H1 (cell line): Measurements from ENCODE around the gene WDR53. TPM values are rescaled to one million over a fixed set of nuclear protein-coding genes. Genes with fewer than 3 reads are reported as not detected.
A peak's percentile ranks its signal among the peaks of the same experiment; 100 is the strongest.

Experiments
- CTBP2 ChIP-seq: IDR thresholded peaks from 2 replicates; pipeline ENCODE4 v1.7.0; 2011; ENCODE audit warnings: borderline replicate concordance, mild to moderate bottlenecking, moderate library complexity, mixed read lengths, low read length; ENCODE audit not compliant: insufficient read depth, insufficient read length
- HDAC2 ChIP-seq, 2 experiments: fragments of 300-600 bp in 1 of 2; sonication (generic) in 1 of 2; IDR thresholded peaks; 2 replicates each; pipeline ENCODE4 v1.6.1; 2011 to 2012; ENCODE audit warnings: low read depth in 2 of 2, low read length in 2 of 2, mild to moderate bottlenecking in 2 of 2, moderate library complexity in 2 of 2, borderline replicate concordance in 1 of 2, inconsistent platforms in 1 of 2
- SP1 ChIP-seq: IDR thresholded peaks from 2 replicates; pipeline ENCODE4 v1.6.1; 2011; ENCODE audit warnings: low read depth, low read length
- TEAD4 ChIP-seq: IDR thresholded peaks from 2 replicates; pipeline ENCODE4 v1.6.1; 2012; ENCODE audit warnings: low read depth, low read length, inconsistent platforms, mixed read lengths
- polyA plus RNA-seq, 7 experiments: library from polyadenylated mRNA; depleted of rRNA in 3 of 7; stranded (reverse) in 5 of 7; unstranded in 2 of 7; fragments of >200 nt in 5 of 7; fragments of 200-250 nt in 2 of 7; gene quantifications; 1 replicate in 5 of 7; 2 replicates in 1 of 7; 4 replicates in 1 of 7; pipeline versions ENCODE4 v1.2.1 to v1.2.3, GENCODE V29; 2011 to 2013; ENCODE audit warnings: missing spikeins in 2 of 7, mixed read lengths in 2 of 7
- total RNA-seq: library from RNA; stranded (reverse); fragmentation: NEBNext Ultra II Directional; extraction: Animal tissue kit (Norgen Biotek cat#: 25700); gene quantifications from 2 replicates; pipeline ENCODE4 v1.2.1, GENCODE V29; 2021

Gene WDR53
- total and polyA plus RNA-seq, 2 of the 8 experiments (the other 6 are each of a cell fraction or from before 2014, with no cell fraction given) = 7.4 to 18.8 TPM

GRCh38 chr3:196533260-196533681 lies 35.1 kb downstream of the WDR53 start (continued):
- peak in 1 of 2 experiments; percentile 14; a peak in 1 of 4 replicates for TF ChIP-seq HDAC2 (IDR thresholded peaks at IDR 0.05; ENCODE audit: borderline replicate concordance in 1 of 2, low read depth in 2 of 2, low read length in 2 of 2)
- peak; percentile 92 for TF ChIP-seq SP1
- TF ChIP-seq TEAD4 = peak; percentile 91
- TF ChIP-seq CTBP2 = peak; percentile 64
- TF ChIP-seq, all 59 proteins: peak for 17
